Natural killer cell (primary cell): ENCODE data around the gene MACROD2. TPM values are rescaled to one million over a fixed set of nuclear protein-coding genes. Genes with fewer than 3 reads are reported as not detected.

ENCODE experiments used
- ATAC-seq, 3 donors: fragments of 150-1000 bp in 2 of 3; fragments of 200-7000 bp in 1 of 3; cut with Tn5 transposase; 1 replicate in 1 of 3; 2 replicates in 2 of 3; pipeline ENCODE4 v1.10.0; 2021; ENCODE audit warnings: mild to moderate bottlenecking in 2 of 3, moderate library complexity in 2 of 3
- DNase-seq, 2 donors: peaks; one replicate each; pipeline versions ENCODE4 v3.0.0 to v3.0.0-alpha.2; 2013 to 2021; ENCODE audit warnings: mixed read lengths in 1 of 2
- H3K27ac ChIP-seq: one replicate; pipeline ENCODE4 v1.5.1; 2013; ENCODE audit warnings: mild to moderate bottlenecking, low read length
- H3K27me3 ChIP-seq: one replicate; pipeline ENCODE4 v1.6.1; 2013; ENCODE audit warnings: low read length; ENCODE audit not compliant: control insufficient read depth, insufficient read depth
- H3K36me3 ChIP-seq: one replicate; pipeline ENCODE4 v1.6.1; 2013; ENCODE audit warnings: low read length; ENCODE audit not compliant: control insufficient read depth, insufficient read depth
- H3K4me1 ChIP-seq: one replicate; pipeline ENCODE4 v1.6.1; 2013; ENCODE audit warnings: low read length; ENCODE audit not compliant: control insufficient read depth, insufficient read depth
- H3K4me3 ChIP-seq: one replicate; pipeline ENCODE4 v1.5.1; 2013; ENCODE audit warnings: low read length
- H3K9me3 ChIP-seq: one replicate; pipeline ENCODE4 v1.6.1; 2013; ENCODE audit warnings: low read length; ENCODE audit not compliant: control insufficient read depth, insufficient read depth
- H3K27ac Mint-ChIP-seq, 2 donors: one replicate each; pipeline ENCODE4 v1.8.0; 2022; ENCODE audit warnings: mild to moderate bottlenecking in 2 of 2, mixed read lengths in 2 of 2, moderate library complexity in 1 of 2
- H3K27me3 Mint-ChIP-seq, 2 donors: one replicate each; pipeline ENCODE4 v1.8.0; 2022; ENCODE audit warnings: low read depth in 2 of 2, mixed read lengths in 2 of 2
- H3K36me3 Mint-ChIP-seq: one replicate; pipeline ENCODE4 v1.8.0; 2022; ENCODE audit warnings: mixed read lengths
- H3K4me1 Mint-ChIP-seq, 2 donors: one replicate each; pipeline ENCODE4 v1.8.0; 2022; ENCODE audit warnings: mixed read lengths in 2 of 2
- H3K4me3 Mint-ChIP-seq: one replicate; pipeline ENCODE4 v1.8.0; 2022; ENCODE audit warnings: mild to moderate bottlenecking, moderate library complexity, mixed read lengths
- H3K9me3 Mint-ChIP-seq, 2 donors: one replicate each; pipeline ENCODE4 v1.8.0; 2022; ENCODE audit warnings: mixed read lengths in 2 of 2
- WGBS: methylation state at CpG from one replicate; pipeline ENCODE4 v1.1.7; 2013; ENCODE audit warnings: missing lambda C conversion rate; ENCODE audit not compliant: insufficient coverage; 5-methylcytosine and 5-hydroxymethylcytosine counted together
- intact Hi-C: fragments of 100-400 bp; cut with micrococcal nuclease; formaldehyde crosslinking; loops from one replicate; pipeline ENCODE4 v1.14.2; 2022
- total RNA-seq, 4 donors: library from RNA; stranded (reverse); fragments of 120-200 nt in 1 of 4; gene quantifications; one replicate each; pipeline versions ENCODE4 v1.2.3 to v1.2.4, GENCODE V29; 2013 to 2022
- TF ChIP-seq, protein P1 (sequence below): fragments of 200-600 bp; IDR thresholded peaks from one replicate; pipeline ENCODE4 v1.8.0; 2022; ENCODE audit warnings: antibody characterized with exemption

Gene MACROD2
- total RNA-seq, 3 donors from 2014 or later (not counting 1 experiment from before 2014, with no cell fraction given) = 0.19 to 0.88 TPM; not detected in 1

DNA sequence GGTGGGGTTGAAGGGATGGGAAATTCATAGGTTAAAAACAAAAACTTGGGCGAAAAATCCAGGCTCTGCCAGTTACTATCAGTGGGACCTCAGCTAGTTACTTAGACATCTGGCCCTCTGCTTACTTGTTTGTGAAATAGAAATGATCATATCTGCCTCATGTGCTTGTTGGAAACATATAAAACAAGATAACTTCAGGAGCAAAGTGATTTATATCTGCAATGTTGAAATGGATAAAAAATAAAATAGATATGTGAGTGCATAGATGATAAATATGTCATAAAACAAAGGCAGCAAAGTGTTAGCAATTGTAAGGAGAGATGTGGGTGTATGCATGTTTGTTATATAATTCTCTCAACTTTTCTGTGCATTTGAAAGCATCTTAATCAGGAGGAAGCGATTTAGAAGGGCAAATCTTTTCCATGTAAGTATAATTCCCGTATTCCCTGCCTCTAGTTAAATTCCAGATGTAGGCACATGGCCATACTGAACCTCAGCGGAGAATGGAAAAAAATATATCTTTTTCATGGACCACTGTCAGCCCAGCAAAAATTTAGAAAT, 921.1 kb downstream of the MACROD2 start:
- Histone ChIP-seq H3K4me3 (no peak overlapping the region), H3K9me3 (no peaks in the 10 kb centered on the region), H3K27ac (no peak overlapping the region), H3K27me3 (no peaks in the 10 kb centered on the region), H3K36me3 (no peaks in the 10 kb centered on the region), H3K4me1 (no peaks in the 10 kb centered on the region)
- Mint-ChIP-seq H3K4me3 (no peak overlapping the region), H3K4me1 (no peaks in the 10 kb centered on the region), H3K27me3 (no peaks in the 10 kb centered on the region), H3K36me3 (no peaks in the 10 kb centered on the region), H3K27ac (no peak overlapping the region), H3K9me3 (peaks cover 11 to 13% of the 10 kb centered on the region in 2 donors)
- 90% methylated on average over 3 of the region's 4 CpGs for WGBS
- no peak for ATAC-seq
- no peak for DNase-seq
- intact Hi-C loops = no loop called here
- TF ChIP-seq, protein P1, sequence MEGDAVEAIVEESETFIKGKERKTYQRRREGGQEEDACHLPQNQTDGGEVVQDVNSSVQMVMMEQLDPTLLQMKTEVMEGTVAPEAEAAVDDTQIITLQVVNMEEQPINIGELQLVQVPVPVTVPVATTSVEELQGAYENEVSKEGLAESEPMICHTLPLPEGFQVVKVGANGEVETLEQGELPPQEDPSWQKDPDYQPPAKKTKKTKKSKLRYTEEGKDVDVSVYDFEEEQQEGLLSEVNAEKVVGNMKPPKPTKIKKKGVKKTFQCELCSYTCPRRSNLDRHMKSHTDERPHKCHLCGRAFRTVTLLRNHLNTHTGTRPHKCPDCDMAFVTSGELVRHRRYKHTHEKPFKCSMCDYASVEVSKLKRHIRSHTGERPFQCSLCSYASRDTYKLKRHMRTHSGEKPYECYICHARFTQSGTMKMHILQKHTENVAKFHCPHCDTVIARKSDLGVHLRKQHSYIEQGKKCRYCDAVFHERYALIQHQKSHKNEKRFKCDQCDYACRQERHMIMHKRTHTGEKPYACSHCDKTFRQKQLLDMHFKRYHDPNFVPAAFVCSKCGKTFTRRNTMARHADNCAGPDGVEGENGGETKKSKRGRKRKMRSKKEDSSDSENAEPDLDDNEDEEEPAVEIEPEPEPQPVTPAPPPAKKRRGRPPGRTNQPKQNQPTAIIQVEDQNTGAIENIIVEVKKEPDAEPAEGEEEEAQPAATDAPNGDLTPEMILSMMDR = no peak

DNA sequence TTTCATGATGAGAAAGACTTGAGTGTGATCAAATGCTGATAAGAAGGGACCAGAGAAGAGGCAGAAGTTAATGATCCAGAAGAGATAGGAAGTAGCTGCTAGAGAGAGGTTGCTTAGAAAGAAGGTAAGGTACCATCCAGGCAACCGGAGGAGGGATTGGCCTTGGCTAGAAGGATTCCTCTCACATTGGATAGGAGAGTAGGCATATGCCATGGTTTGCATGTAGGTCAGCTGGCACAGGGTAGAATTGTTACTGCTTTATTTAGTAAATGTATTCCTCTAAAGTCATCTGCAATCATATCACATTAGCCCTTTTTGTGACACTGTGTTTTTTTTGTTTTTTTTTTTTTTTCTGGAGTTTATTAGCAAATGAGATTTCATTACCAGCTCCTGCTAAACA, 923.0 kb downstream of the MACROD2 start:
- H3K4me3 ChIP-seq = no peak overlapping the region
- WGBS = 88% methylated on average over 1 of the region's 1 CpG
- no peak overlapping the region for H3K27ac ChIP-seq
- TF ChIP-seq, protein P1 = no peak
- no peak overlapping the region for H3K27ac Mint-ChIP-seq
- H3K4me1 ChIP-seq = no peaks in the 10 kb centered on the region
- H3K4me3 Mint-ChIP-seq = no peak overlapping the region
- H3K27me3 ChIP-seq = no peaks in the 10 kb centered on the region
- DNase-seq (no peak), ATAC-seq (no peak)
- intact Hi-C loops = no loop called here
- no peaks in the 10 kb centered on the region for H3K27me3 Mint-ChIP-seq
- H3K9me3 Mint-ChIP-seq = peaks cover 8 to 14% of the 10 kb centered on the region in 2 donors
- H3K4me1 Mint-ChIP-seq = no peaks in the 10 kb centered on the region
- H3K36me3 Mint-ChIP-seq = no peaks in the 10 kb centered on the region
- no peaks in the 10 kb centered on the region for H3K36me3 ChIP-seq
- H3K9me3 ChIP-seq = no peaks in the 10 kb centered on the region

DNA sequence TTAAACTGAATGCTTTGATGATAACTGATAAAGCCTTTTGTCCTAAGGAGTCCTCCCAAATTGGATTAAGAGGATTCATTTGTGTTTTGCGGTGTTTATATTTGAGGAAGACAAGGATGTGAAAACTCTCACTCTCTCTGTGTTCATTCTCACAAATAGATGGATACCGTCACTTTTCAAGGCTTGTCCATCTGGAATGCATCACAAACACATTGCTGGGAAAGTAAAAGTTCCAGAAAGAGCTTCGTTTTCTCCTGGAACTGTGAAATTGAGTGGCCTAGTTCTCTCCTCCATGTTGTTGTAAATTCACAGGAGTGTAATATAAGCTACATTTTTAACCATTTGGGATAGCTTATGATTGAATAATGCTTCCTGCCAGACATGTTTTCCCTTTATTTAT, 923.7 kb downstream of the MACROD2 start:
- no peaks in the 10 kb centered on the region for H3K4me1 Mint-ChIP-seq
- no peaks in the 10 kb centered on the region for H3K36me3 Mint-ChIP-seq
- no peaks in the 10 kb centered on the region for H3K9me3 ChIP-seq
- H3K27ac Mint-ChIP-seq = no peak overlapping the region
- no peaks in the 10 kb centered on the region for H3K36me3 ChIP-seq
- no peaks in the 10 kb centered on the region for H3K27me3 ChIP-seq
- H3K27me3 Mint-ChIP-seq = no peaks in the 10 kb centered on the region
- WGBS = 73% methylated on average over 3 of the region's 3 CpGs
- no peak overlapping the region for H3K4me3 ChIP-seq
- DNase-seq (no peak), ATAC-seq (no peak)
- no peak overlapping the region for H3K27ac ChIP-seq
- intact Hi-C loops = no loop called here
- peaks cover 8 to 14% of the 10 kb centered on the region in 2 donors for H3K9me3 Mint-ChIP-seq
- TF ChIP-seq, protein P1 = no peak
- H3K4me1 ChIP-seq = no peaks in the 10 kb centered on the region
- no peak overlapping the region for H3K4me3 Mint-ChIP-seq

DNA sequence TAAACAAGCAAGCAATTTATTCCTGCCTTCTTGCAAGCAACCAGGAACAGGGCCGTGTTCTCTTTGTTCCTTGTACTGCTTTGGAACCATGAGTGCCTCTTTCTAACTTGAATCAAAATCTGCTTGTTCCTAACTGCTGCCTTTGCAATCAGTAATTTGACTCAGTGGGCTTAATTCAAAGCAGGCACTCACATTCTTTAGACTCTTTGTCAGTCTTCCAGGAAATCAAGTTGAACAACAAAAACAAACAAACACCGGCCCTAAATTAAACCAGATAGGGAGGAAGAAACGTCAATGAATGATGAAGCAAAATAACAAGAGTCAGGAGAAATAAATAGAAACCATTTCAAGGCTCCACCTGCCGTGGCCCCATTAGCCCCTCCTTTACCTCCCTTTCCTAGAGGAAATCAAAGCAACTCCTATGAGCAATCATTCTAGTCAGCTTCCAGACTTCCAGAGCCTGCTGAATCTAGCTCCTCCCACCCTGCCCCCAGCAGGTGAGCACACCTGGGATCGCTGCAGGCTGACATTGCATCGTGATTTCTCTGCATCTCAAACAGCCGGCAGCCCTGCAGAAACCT, 924.3 kb downstream of the MACROD2 start:
- Histone ChIP-seq H3K9me3 (no peaks in the 10 kb centered on the region), H3K27ac (no peak overlapping the region), H3K4me3 (no peak overlapping the region), H3K4me1 (no peaks in the 10 kb centered on the region), H3K27me3 (no peaks in the 10 kb centered on the region), H3K36me3 (no peaks in the 10 kb centered on the region)
- no peak for ATAC-seq
- TF ChIP-seq, protein P1 = no peak
- H3K4me3 Mint-ChIP-seq = no peak overlapping the region
- intact Hi-C loops = no loop called here
- 15% methylated on average over 4 of the region's 7 CpGs for WGBS
- H3K27ac Mint-ChIP-seq = no peak overlapping the region
- no peak for DNase-seq
- no peaks in the 10 kb centered on the region for H3K27me3 Mint-ChIP-seq
- no peaks in the 10 kb centered on the region for H3K4me1 Mint-ChIP-seq
- H3K36me3 Mint-ChIP-seq = no peaks in the 10 kb centered on the region
- peaks cover 8 to 14% of the 10 kb centered on the region in 2 donors for H3K9me3 Mint-ChIP-seq
